Uterus (tissue), 4 donors: ENCODE measurements around the gene HPDL. TPM values are rescaled to one million over a fixed set of nuclear protein-coding genes. Genes with fewer than 3 reads are reported as not detected.

Source experiments
- DNase-seq, 2 donors: peaks; one replicate each; pipeline ENCODE4 v3.0.0-alpha.2; 2019 to 2020
- H3K27ac ChIP-seq, 2 donors: fragments of 200-600 bp; sonication (generic); 1 replicate in 1 of 2; 2 replicates in 1 of 2; pipeline ENCODE4 v1.5.1; 2016 to 2018
- H3K27me3 ChIP-seq, 2 donors: fragments of 200-600 bp; sonication (generic); one replicate each; pipeline ENCODE4 v1.5.1; 2018 to 2019; ENCODE audit warnings: control low read depth in 1 of 2
- H3K36me3 ChIP-seq, 2 donors: fragments of 200-600 bp; sonication (generic); one replicate each; pipeline ENCODE4 v1.5.1; 2019; ENCODE audit warnings: control low read depth in 1 of 2
- H3K4me1 ChIP-seq, 2 donors: fragments of 200-600 bp; sonication (generic); one replicate each; pipeline ENCODE4 v1.5.1; 2018 to 2019; ENCODE audit warnings: control low read depth in 1 of 2
- H3K4me3 ChIP-seq, 2 donors: fragments of 200-600 bp; sonication (generic); 1 replicate in 1 of 2; 2 replicates in 1 of 2; pipeline ENCODE4 v1.5.1; 2018 to 2019; ENCODE audit warnings: mild to moderate bottlenecking in 1 of 2
- H3K9me3 ChIP-seq, 2 donors: fragments of 200-600 bp; sonication (generic); one replicate each; pipeline ENCODE4 v1.5.1; 2019; ENCODE audit warnings: control low read depth in 1 of 2
- POLR2A ChIP-seq, 2 donors: fragments of 450-650 bp; IDR thresholded peaks; one replicate each; pipeline ENCODE4 v1.6.1; 2016; ENCODE audit warnings: antibody characterized with exemption in 2 of 2, mild to moderate bottlenecking in 1 of 2, moderate library complexity in 1 of 2
- intact Hi-C: fragments of 100-400 bp; cut with DNase I; formaldehyde crosslinking; loops from one replicate; pipeline ENCODE4 v1.15.1; 2023; ENCODE audit warnings: low total_unique reads
- total RNA-seq, 4 donors: library from RNA; depleted of rRNA in 3 of 4; stranded (reverse); fragments of >200 nt in 3 of 4; gene quantifications; one replicate each; pipeline versions ENCODE4 v1.1.0 to v1.2.4, GENCODE V29; 2014 to 2023
- TF ChIP-seq, protein P1 (sequence below), 4 experiments: fragments of 200-600 bp in 2 of 4; fragments of 450-650 bp in 2 of 4; sonication (generic) in 2 of 4; IDR thresholded peaks; one replicate each; pipeline ENCODE4 v1.5.1; 2016 to 2019; ENCODE audit warnings: antibody characterized with exemption in 4 of 4, mild to moderate bottlenecking in 2 of 4, moderate library complexity in 1 of 4
- donor health status: DM: yes; HTN: yes; CAD: no.

The HPDL gene
- total RNA-seq, 4 donors from 2014 or later: 0.46 to 1.4 TPM; not detected in 2

DNA sequence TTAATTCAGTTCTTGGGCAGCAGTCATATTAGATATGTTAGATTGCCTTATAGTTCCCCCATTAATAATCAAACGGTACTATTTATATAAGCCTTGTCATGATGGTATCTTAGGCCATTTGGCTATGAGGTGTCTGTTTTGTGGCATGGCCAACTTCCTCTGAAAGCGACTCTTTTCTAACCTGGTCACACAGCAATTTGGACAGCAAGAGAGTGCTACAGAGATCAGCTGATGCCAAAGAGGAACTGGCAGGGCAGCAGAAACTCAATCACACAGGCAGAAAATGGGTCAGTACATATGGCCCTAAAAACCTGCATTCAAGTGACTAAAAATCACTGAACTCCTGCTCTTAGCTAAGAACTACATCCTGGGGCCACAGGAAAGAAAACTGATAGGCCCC lies 27.0 kb downstream of the HPDL start:
- no peak for TF ChIP-seq POLR2A (IDR thresholded peaks at IDR 0.05)
- TF ChIP-seq, protein P1, sequence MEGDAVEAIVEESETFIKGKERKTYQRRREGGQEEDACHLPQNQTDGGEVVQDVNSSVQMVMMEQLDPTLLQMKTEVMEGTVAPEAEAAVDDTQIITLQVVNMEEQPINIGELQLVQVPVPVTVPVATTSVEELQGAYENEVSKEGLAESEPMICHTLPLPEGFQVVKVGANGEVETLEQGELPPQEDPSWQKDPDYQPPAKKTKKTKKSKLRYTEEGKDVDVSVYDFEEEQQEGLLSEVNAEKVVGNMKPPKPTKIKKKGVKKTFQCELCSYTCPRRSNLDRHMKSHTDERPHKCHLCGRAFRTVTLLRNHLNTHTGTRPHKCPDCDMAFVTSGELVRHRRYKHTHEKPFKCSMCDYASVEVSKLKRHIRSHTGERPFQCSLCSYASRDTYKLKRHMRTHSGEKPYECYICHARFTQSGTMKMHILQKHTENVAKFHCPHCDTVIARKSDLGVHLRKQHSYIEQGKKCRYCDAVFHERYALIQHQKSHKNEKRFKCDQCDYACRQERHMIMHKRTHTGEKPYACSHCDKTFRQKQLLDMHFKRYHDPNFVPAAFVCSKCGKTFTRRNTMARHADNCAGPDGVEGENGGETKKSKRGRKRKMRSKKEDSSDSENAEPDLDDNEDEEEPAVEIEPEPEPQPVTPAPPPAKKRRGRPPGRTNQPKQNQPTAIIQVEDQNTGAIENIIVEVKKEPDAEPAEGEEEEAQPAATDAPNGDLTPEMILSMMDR (IDR thresholded peaks at IDR 0.05): no peak
- H3K4me3 ChIP-seq: no peak overlapping the region
- no peaks in the 10 kb centered on the region for H3K4me1 ChIP-seq
- no peaks in the 10 kb centered on the region for H3K36me3 ChIP-seq
- no peak for DNase-seq
- H3K9me3 ChIP-seq: no peaks in the 10 kb centered on the region
- H3K27me3 ChIP-seq: no peaks in the 10 kb centered on the region
- no peak overlapping the region for H3K27ac ChIP-seq
- intact Hi-C loops: loop anchor here (10.0 kb wide), 1 partner anchor 211 kb away; no protein-coding TSS in a partner anchor

DNA sequence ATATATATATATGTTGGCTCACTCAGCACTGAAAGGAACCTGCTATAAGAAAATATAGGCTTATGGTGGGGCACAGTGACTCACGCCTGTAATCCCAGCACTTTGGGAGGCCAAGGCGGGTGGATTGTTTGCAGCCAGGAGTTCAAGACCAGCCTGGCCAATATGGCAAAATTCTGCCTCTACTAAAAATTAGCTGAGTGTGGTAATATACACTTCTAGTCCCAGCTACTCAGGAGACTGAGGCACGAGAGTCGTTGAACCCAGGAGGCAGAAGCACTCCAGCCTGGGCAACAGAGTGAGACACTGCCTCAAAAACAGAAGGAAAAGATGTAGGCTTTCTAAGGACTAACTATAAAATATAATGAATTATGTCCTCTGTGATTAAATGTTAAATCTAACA lies 28.1 kb downstream of the HPDL start:
- DNase-seq: no peak
- Histone ChIP-seq H3K36me3 (no peaks in the 10 kb centered on the region), H3K4me1 (no peaks in the 10 kb centered on the region), H3K4me3 (no peak overlapping the region), H3K27me3 (no peaks in the 10 kb centered on the region), H3K27ac (no peak overlapping the region), H3K9me3 (no peaks in the 10 kb centered on the region)
- TF ChIP-seq POLR2A (IDR thresholded peaks at IDR 0.05): no peak
- TF ChIP-seq, protein P1 (IDR thresholded peaks at IDR 0.05): no peak
- intact Hi-C loops: loop anchor here (10.0 kb wide), 1 partner anchor 210 kb away; no protein-coding TSS in a partner anchor

DNA sequence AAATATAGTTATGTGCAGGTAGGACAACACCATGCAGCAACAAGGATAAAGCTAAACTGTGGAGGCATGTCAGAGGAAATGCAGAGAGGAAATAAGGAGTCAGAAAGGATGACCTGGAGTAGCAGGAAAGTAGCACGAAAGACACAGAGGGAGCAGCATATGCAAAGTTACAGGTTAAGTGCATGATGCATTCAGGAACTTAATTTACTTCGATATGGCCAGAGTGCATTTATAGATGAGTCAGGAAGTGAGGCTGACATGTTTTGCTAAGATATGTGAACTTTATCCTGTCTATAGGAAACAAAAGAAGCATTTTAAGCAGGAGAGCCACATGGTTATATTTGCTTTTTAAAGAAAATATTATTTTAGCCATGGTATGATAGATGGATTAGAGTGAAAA lies 29.0 kb downstream of the HPDL start:
- no peak for TF ChIP-seq POLR2A (IDR thresholded peaks at IDR 0.05)
- TF ChIP-seq, protein P1 (IDR thresholded peaks at IDR 0.05): no peak

DNA sequence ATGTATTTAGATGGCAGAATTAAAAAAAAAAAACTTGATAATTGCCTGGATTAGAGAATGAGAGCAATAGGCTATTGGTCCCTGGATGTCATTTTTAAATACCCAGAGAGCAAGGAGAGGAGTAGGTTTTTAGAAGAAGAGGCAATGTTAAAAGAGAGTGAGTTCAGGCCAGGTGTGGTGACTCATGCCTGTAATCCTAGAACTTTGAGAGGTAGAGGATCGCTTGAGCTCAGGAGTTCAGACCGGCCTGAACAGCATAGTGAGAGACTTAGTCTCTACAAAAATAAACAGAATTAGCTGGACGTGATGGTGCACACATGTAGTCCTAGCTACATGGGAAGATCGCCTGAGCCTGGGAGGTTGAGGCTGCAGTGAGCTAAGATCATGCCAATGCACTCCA lies 29.5 kb downstream of the HPDL start:
- Histone ChIP-seq H3K36me3 (no peaks in the 10 kb centered on the region), H3K27me3 (no peaks in the 10 kb centered on the region), H3K4me3 (no peak overlapping the region), H3K4me1 (peaks cover 0 to 9% of the 10 kb centered on the region in 2 donors), H3K9me3 (no peaks in the 10 kb centered on the region), H3K27ac (no peak overlapping the region)
- TF ChIP-seq, protein P1 (IDR thresholded peaks at IDR 0.05): no peak
- no peak for TF ChIP-seq POLR2A (IDR thresholded peaks at IDR 0.05)
- intact Hi-C loops: loop anchor here (10.0 kb wide), 1 partner anchor 209 kb away; no protein-coding TSS in a partner anchor
- no peak for DNase-seq

More for the DNA sequence above, 29.0 kb downstream of the HPDL start:
- H3K4me1 ChIP-seq: peaks cover 0 to 6% of the 10 kb centered on the region in 2 donors
- H3K27ac ChIP-seq: no peak overlapping the region
- intact Hi-C loops: loop anchor here (10.0 kb wide), 1 partner anchor 209 kb away; no protein-coding TSS in a partner anchor
- H3K9me3 ChIP-seq: no peaks in the 10 kb centered on the region
- no peaks in the 10 kb centered on the region for H3K36me3 ChIP-seq
- no peak for DNase-seq
- no peaks in the 10 kb centered on the region for H3K27me3 ChIP-seq
- no peak overlapping the region for H3K4me3 ChIP-seq

DNA sequence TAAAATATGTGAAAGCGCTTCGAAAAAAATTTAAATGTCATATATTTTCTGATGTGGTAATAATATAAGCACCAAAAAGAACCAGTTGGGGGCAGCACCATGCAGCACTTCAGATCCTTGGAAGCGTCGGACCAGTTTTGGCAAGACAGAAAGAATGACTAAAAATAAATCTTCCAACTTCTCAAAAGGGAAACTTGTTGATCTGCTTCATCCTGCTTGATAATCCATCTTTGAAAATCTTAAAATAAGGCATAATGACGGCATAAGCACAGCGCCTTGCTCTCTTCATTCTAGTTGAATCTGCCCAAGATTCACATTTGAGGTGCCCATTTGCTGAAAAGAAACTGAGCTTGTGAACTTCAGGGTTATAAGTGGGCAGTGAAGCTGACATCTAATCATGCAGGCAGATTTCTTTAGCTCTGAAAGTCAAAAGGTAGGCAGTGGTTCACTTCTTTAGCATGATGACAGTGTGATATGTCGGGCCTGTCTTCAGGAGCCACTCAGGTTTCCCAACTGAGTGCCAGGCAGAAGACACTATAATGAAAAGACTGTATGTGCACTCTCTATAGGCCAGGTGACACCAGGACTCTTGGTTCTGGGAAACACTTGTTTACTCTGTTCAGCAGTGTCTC lies 33.3 kb downstream of the HPDL start:
- H3K4me3 ChIP-seq: no peak overlapping the region

More for the DNA sequence above, 33.3 kb downstream of the HPDL start:
- no peaks in the 10 kb centered on the region for H3K9me3 ChIP-seq
- no peaks in the 10 kb centered on the region for H3K27me3 ChIP-seq
- peak overlapping the region; percentile 66 to 88 for H3K27ac ChIP-seq
- DNase-seq: peak; percentile 64 to 74
- peaks cover 0 to 9% of the 10 kb centered on the region in 2 donors for H3K4me1 ChIP-seq
- TF ChIP-seq, protein P1 (IDR thresholded peaks at IDR 0.05): peak; percentile 66 to 82 (median 72)
- TF ChIP-seq POLR2A (IDR thresholded peaks at IDR 0.05): no peak
- no peaks in the 10 kb centered on the region for H3K36me3 ChIP-seq
- intact Hi-C loops: loop anchor here (10.0 kb wide), 1 partner anchor 205 kb away; no protein-coding TSS in a partner anchor
